Activated naive CD4-positive, alpha-beta T cell treated with anti-CD3 and anti-CD28 coated beads, Interleukin-2, amount 10 ng/mL, durations not matched to agents 7 days and 5 days (primary cell): ENCODE results near the gene SLC6A6.

Source experiments
- CTCF ChIA-PET: fragments of 350-600 bp; sonication (Branson Sonifier 250); formaldehyde crosslinking; loops from one replicate; lab custom pipeline; 2021; ENCODE audit warnings: antibody characterized with exemption; lab: Charles Lee
- DNase-seq: peaks from one replicate; pipeline ENCODE4 v3.0.0-alpha.2; 2020
- H3K27ac Mint-ChIP-seq: one replicate; pipeline ENCODE4 v1.8.0; 2021; ENCODE audit warnings: mild to moderate bottlenecking, moderate library complexity, mixed read lengths
- H3K27me3 Mint-ChIP-seq: one replicate; pipeline ENCODE4 v1.8.0; 2021; ENCODE audit warnings: mild to moderate bottlenecking, mixed read lengths
- H3K36me3 Mint-ChIP-seq: one replicate; pipeline ENCODE4 v1.8.0; 2021; ENCODE audit warnings: mixed read lengths
- H3K4me1 Mint-ChIP-seq: one replicate; pipeline ENCODE4 v1.8.0; 2021; ENCODE audit warnings: mixed read lengths
- H3K4me3 Mint-ChIP-seq: one replicate; pipeline ENCODE4 v1.8.0; 2021; ENCODE audit warnings: mild to moderate bottlenecking, moderate library complexity, mixed read lengths
- H3K9me3 Mint-ChIP-seq: one replicate; pipeline ENCODE4 v1.8.0; 2021; ENCODE audit warnings: mixed read lengths

The SLC6A6 gene

GRCh38 chr3:14466179-14466903 is 63.9 kb downstream of the SLC6A6 start:
- Mint-ChIP-seq H3K4me3 (no peak overlapping the region), H3K27me3 (no peaks in the 10 kb centered on the region), H3K36me3 (peaks cover 17% of the 10 kb centered on the region), H3K9me3 (no peaks in the 10 kb centered on the region), H3K4me1 (peaks cover 2% of the 10 kb centered on the region), H3K27ac (no peak overlapping the region)
- CTCF ChIA-PET = interaction anchor here (0.7 to 2.8 kb wide), 11 partner anchors 15 to 262 kb away, joined by 3 to 34 read pairs (median 5); partner anchors contain the start of gene SLC6A6
- DNase-seq = no peak

GRCh38 chr3:14467814-14468620 is 65.6 kb downstream of the SLC6A6 start:
- Mint-ChIP-seq H3K27ac (no peak overlapping the region), H3K4me1 (peaks cover 2% of the 10 kb centered on the region), H3K36me3 (peaks cover 11% of the 10 kb centered on the region), H3K4me3 (no peak overlapping the region), H3K9me3 (no peaks in the 10 kb centered on the region), H3K27me3 (no peaks in the 10 kb centered on the region)
- peak; percentile 53 for DNase-seq
- CTCF ChIA-PET = interaction anchor here (0.7 to 2.8 kb wide), 24 partner anchors 10 to 588 kb away, joined by 3 to 34 read pairs (median 4); partner anchors contain the start of gene SLC6A6

GRCh38 chr3:14468621-14468981 is 66.2 kb downstream of the SLC6A6 start:
- no peak for DNase-seq
- Mint-ChIP-seq H3K4me1 (peaks cover 2% of the 10 kb centered on the region), H3K9me3 (no peaks in the 10 kb centered on the region), H3K36me3 (peaks cover 10% of the 10 kb centered on the region), H3K27ac (no peak overlapping the region), H3K27me3 (no peaks in the 10 kb centered on the region), H3K4me3 (no peak overlapping the region)
- CTCF ChIA-PET = interaction anchor here (0.7 to 2.8 kb wide), 14 partner anchors 10 to 588 kb away, joined by 3 to 34 read pairs (median 4); no protein-coding TSS in a partner anchor

GRCh38 chr3:14470461-14470860 is 68.1 kb downstream of the SLC6A6 start:
- no peak overlapping the region for H3K27ac Mint-ChIP-seq
- H3K9me3 Mint-ChIP-seq = no peaks in the 10 kb centered on the region
- H3K4me3 Mint-ChIP-seq = no peak overlapping the region
- no peaks in the 10 kb centered on the region for H3K27me3 Mint-ChIP-seq
- CTCF ChIA-PET = interaction anchor here (0.8 kb wide), 1 partner anchor 8 kb away, joined by 3 read pairs; no protein-coding TSS in a partner anchor
- DNase-seq = no peak
- H3K36me3 Mint-ChIP-seq = peaks cover 10% of the 10 kb centered on the region
- H3K4me1 Mint-ChIP-seq = peaks cover 2% of the 10 kb centered on the region

- H3K36me3 Mint-ChIP-seq = peaks cover 10% of the 10 kb centered on the region
- H3K4me1 Mint-ChIP-seq = peaks cover 2% of the 10 kb centered on the region
- no peaks in the 10 kb centered on the region for H3K9me3 Mint-ChIP-seq
- H3K27me3 Mint-ChIP-seq = no peaks in the 10 kb centered on the region
- no peak overlapping the region for H3K4me3 Mint-ChIP-seq
- no peak for DNase-seq
- no peak overlapping the region for H3K27ac Mint-ChIP-seq
- CTCF ChIA-PET = interaction anchor here (0.8 to 0.9 kb wide), 2 partner anchors 9 to 267 kb away, joined by 3 read pairs; no protein-coding TSS in a partner anchor
These were observed 68.6 kb downstream of the SLC6A6 start for GRCh38 chr3:14471016-14471415.

GRCh38 chr3:14471690-14472089 is 69.3 kb downstream of the SLC6A6 start:
- Mint-ChIP-seq H3K36me3 (peaks cover 10% of the 10 kb centered on the region), H3K9me3 (no peaks in the 10 kb centered on the region), H3K27ac (no peak overlapping the region), H3K4me1 (peaks cover 2% of the 10 kb centered on the region), H3K4me3 (no peak overlapping the region), H3K27me3 (no peaks in the 10 kb centered on the region)
- CTCF ChIA-PET = interaction anchor here (0.9 kb wide), 1 partner anchor 267 kb away, joined by 3 read pairs; no protein-coding TSS in a partner anchor
- DNase-seq = no peak

GRCh38 chr3:14472471-14473351 is 70.3 kb downstream of the SLC6A6 start:
- H3K27ac Mint-ChIP-seq = no peak overlapping the region
- CTCF ChIA-PET = no interaction called here
- H3K4me1 Mint-ChIP-seq = peaks cover 2% of the 10 kb centered on the region
- H3K9me3 Mint-ChIP-seq = no peaks in the 10 kb centered on the region
- no peak for DNase-seq
- no peaks in the 10 kb centered on the region for H3K27me3 Mint-ChIP-seq
- H3K36me3 Mint-ChIP-seq = peaks cover 13% of the 10 kb centered on the region
- no peak overlapping the region for H3K4me3 Mint-ChIP-seq

- H3K36me3 Mint-ChIP-seq = peaks cover 14% of the 10 kb centered on the region
- DNase-seq = no peak
- H3K27ac Mint-ChIP-seq = no peak overlapping the region
- H3K4me1 Mint-ChIP-seq = peaks cover 2% of the 10 kb centered on the region
- H3K4me3 Mint-ChIP-seq = no peak overlapping the region
- CTCF ChIA-PET = no interaction called here
- H3K27me3 Mint-ChIP-seq = no peaks in the 10 kb centered on the region
- no peaks in the 10 kb centered on the region for H3K9me3 Mint-ChIP-seq
These were observed 71.0 kb downstream of the SLC6A6 start for GRCh38 chr3:14473411-14473891.

- DNase-seq = no peak
These were observed 72.1 kb downstream of the SLC6A6 start for GRCh38 chr3:14474363-14475081.

GRCh38 chr3:14475621-14476020 is 73.2 kb downstream of the SLC6A6 start:
- no peak for DNase-seq
- H3K4me1 Mint-ChIP-seq = peaks cover 2% of the 10 kb centered on the region
- no peak overlapping the region for H3K4me3 Mint-ChIP-seq
- CTCF ChIA-PET = interaction anchor here (0.9 to 1.2 kb wide), 2 partner anchors 17 to 579 kb away, joined by 4 read pairs; no protein-coding TSS in a partner anchor
- no peaks in the 10 kb centered on the region for H3K27me3 Mint-ChIP-seq
- H3K36me3 Mint-ChIP-seq = peaks cover 17% of the 10 kb centered on the region
- H3K27ac Mint-ChIP-seq = no peak overlapping the region
- no peaks in the 10 kb centered on the region for H3K9me3 Mint-ChIP-seq

More at GRCh38 chr3:14474363-14475081, 72.1 kb downstream of the SLC6A6 start:
- no peak overlapping the region for H3K27ac Mint-ChIP-seq
- H3K4me1 Mint-ChIP-seq = peaks cover 2% of the 10 kb centered on the region
- H3K36me3 Mint-ChIP-seq = peaks cover 17% of the 10 kb centered on the region
- H3K9me3 Mint-ChIP-seq = no peaks in the 10 kb centered on the region
- no peaks in the 10 kb centered on the region for H3K27me3 Mint-ChIP-seq
- H3K4me3 Mint-ChIP-seq = no peak overlapping the region
- CTCF ChIA-PET = no interaction called here

- H3K27me3 Mint-ChIP-seq = no peaks in the 10 kb centered on the region
- no peaks in the 10 kb centered on the region for H3K9me3 Mint-ChIP-seq
- H3K4me1 Mint-ChIP-seq = peaks cover 2% of the 10 kb centered on the region
- H3K36me3 Mint-ChIP-seq = peaks cover 23% of the 10 kb centered on the region
- CTCF ChIA-PET = interaction anchor here (0.9 to 1.5 kb wide), 3 partner anchors 18 to 580 kb away, joined by 4 read pairs; no protein-coding TSS in a partner anchor
- H3K27ac Mint-ChIP-seq = no peak overlapping the region
- DNase-seq = no peak
- H3K4me3 Mint-ChIP-seq = no peak overlapping the region
These were observed 74.3 kb downstream of the SLC6A6 start for GRCh38 chr3:14476583-14477265.

- H3K9me3 Mint-ChIP-seq = no peaks in the 10 kb centered on the region
- CTCF ChIA-PET = interaction anchor here (1.5 kb wide), 1 partner anchor 216 kb away, joined by 4 read pairs; no protein-coding TSS in a partner anchor
- H3K36me3 Mint-ChIP-seq = peaks cover 24% of the 10 kb centered on the region
- peaks cover under 1% of the 10 kb centered on the region for H3K4me1 Mint-ChIP-seq
- no peak for DNase-seq
- no peak overlapping the region for H3K4me3 Mint-ChIP-seq
- no peak overlapping the region for H3K27ac Mint-ChIP-seq
- H3K27me3 Mint-ChIP-seq = no peaks in the 10 kb centered on the region
These were observed 75.0 kb downstream of the SLC6A6 start for GRCh38 chr3:14477311-14477935.
